NCI-H1092 treated with DMSO at 0.1 percent for 48 hours (cell line): ENCODE measurements around the gene FBL.
"Not testable (repeated sequence)": the region's sequence is repeated elsewhere in the genome, so short reads cannot be mapped to it uniquely, and the experiment has no call there.

Source experiments
- DNase-seq: peaks from one replicate; lab custom pipeline; 2025; lab: John Stamatoyannopoulos, UW

Gene FBL

DNA sequence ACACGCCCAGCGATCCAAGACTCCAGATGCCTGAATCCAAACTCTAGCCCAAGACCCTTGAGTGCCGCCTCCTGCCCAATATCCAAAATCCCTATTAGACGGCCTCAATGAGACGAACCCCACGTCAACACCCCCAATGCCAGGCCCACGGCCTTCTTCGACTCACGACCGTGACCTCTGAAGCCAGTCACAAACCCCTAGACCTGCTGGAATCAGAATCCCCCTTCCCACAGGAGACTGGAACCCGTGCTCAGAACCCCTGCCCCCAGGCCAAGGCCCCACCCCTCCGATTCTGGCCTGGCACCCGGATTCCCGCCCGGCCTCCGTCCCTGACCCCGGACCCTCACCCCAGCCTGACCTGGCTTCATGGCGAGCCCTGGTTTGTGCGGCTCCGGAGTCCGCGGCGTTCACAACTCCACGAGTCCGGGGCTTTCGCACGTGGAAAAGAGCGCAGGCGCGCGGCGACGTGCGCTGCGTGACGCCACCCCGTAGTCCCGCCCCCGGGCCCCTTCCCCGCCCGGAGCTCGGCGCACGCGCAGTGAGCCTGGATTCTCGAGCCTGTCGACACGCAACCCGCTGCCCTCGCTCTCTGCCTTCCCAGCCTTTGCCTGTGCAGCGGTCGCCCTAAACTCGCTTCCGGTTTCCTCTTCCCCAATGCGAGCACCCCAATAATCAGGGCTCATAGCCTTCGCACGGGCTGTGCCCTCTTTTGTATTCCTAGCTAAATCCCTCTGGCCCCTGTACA is at the start of gene FBL:
TSS of gene FBL (minus strand) at position 447 of the 745 bp plus-strand sequence. CDS start at position 368, 79 bp downstream.
- peak; percentile 84 for DNase-seq

- not testable (repeated sequence) for DNase-seq
Measured at GRCh38 chr19:39895096-39895495, 48.9 kb upstream of the FBL start.

DNA sequence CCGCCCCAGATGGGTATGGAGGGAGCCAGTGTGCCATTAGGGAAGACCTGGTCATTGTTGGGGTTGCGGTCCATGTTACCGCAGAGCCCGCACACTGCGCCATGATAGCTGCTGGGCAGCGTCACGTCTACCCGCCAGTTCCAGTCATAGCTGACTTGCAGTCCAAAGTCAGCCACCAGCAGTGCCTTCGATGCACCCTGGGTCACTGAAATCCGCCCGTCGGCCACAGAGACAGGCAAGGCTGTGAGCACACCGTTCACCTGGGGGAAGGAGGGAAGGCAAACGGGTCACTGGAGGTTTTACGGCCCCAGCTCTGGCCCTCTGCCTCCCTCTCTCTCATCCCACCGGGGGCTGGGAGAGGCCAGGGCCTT is 48.0 kb upstream of the FBL start:
- not testable (repeated sequence) for DNase-seq

- not testable (repeated sequence) for DNase-seq
Measured at GRCh38 chr19:39893366-39894235, 47.4 kb upstream of the FBL start.

DNA sequence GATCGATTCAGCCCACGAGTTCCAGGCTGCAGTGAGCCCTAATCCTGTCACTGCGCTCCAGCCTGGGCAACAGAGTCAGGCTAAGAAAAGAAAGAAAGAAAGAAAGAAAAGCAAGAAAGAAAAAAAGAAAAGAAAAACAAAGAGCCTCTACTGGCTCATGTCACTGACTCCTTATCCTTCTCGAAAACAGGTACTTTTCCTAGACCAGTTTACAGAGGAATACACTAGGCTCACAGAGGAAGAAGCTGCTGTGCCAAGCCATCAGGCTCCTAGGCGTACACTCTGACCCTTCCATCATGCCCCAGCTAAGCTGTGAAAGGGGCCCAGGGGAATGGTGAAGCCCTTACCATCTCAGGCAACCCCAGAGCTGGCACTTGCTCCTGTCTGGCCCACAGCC is 46.3 kb upstream of the FBL start:
- DNase-seq: not testable (repeated sequence)

- DNase-seq: not testable (repeated sequence)
Measured at GRCh38 chr19:39891660-39892505, 45.7 kb upstream of the FBL start.

GRCh38 chr19:39890755-39891551 is 44.8 kb upstream of the FBL start:
- DNase-seq: no peak

GRCh38 chr19:39889872-39890754 is 43.9 kb upstream of the FBL start:
- not testable (repeated sequence) for DNase-seq

DNA sequence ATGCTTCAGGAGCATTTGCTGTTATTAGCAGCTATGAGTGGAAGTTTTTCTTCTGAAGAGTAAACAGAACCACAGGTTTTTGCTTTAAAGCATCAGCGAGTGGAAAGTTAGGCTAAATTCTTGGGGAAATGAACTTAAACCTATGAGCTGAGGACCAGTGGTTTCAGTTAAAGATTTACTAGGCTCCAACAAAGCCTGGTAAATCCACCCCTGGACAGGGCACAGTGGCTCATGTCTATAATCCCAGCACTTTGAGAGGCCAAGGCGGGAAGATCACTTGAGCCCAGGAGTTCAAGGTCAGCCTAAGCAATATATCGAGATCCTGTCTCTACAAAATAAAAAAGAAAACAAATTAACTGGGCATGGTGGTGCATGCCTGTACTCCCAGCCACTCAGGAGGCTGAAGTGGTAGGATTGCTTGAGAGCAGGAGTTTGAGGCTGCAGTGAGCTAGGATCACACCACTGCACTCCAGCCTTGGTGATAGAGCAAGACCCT is 41.3 kb upstream of the FBL start:
- DNase-seq: not testable (repeated sequence)

- not testable (repeated sequence) for DNase-seq
Measured at GRCh38 chr19:39885821-39886554, 39.8 kb upstream of the FBL start.

DNA sequence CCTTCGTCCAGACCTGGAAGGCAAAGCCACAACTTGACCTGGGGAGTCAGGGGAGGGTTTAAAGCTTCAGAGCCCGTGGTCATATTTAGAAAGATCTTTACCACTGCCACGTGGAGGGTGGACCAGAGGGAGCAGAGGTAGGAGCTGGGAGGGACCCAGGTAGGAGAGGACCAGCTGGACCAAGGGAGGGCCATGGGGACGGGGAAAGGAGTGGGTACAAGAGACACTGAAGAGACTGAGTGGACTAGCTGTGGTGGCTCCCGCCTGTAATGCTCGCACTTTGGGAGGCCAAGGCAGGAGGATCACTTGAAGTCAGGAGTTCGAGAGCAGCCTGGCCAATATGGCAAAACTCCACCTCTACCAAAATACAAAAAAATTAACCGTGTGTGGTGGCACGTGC is 38.5 kb upstream of the FBL start:
- not testable (repeated sequence) for DNase-seq

DNA sequence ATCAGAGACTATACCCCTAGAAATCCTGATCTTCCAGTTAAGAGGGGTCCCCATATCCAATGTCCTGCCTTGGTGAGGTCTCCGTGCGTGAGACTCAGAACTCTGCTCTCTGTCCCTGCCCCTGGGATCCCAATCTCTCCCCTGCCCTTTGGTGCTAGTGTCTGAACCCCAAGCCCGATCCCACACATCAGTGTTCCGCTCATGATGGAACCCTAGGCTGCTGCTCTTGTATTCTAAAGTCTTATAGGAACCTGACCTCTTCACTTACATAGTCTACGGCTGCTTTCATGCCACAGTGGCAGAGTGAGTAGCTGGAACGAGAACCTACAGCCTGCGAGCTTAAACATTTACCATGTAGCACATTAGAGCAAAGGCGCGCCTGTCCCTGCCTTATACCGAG is 36.5 kb upstream of the FBL start:
- DNase-seq: not testable (repeated sequence)

DNA sequence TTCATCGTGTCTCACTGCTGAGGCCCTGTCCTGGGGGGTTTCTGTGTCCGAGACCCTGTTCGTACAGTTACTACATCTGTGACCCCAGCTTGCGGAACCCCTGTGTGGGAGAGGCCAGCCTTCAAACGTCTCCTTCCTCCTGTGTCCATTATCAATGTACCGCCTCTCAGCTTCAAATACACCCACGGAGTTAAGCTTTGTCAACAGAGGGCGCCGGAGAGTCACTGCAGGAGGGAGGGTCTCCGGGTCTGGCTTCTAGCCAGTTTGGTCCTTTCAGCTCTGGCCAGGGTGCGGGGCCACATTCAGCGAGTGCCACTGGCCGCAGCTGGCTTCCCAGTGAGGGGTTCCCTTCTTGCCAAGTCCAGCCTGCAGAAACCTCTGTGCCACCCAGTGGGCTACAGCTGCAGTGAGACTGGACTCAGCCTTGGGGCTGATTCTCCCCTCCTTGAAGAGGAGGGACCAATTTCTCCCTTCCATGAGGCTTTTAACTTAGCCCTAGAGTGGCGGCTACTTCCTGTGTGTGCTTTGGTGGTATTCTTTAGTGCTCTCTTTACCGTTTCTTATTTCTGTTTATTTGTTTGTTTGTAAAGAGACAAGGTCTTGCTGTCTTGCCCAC is 35.4 kb upstream of the FBL start:
- peak; percentile 27 for DNase-seq

DNA sequence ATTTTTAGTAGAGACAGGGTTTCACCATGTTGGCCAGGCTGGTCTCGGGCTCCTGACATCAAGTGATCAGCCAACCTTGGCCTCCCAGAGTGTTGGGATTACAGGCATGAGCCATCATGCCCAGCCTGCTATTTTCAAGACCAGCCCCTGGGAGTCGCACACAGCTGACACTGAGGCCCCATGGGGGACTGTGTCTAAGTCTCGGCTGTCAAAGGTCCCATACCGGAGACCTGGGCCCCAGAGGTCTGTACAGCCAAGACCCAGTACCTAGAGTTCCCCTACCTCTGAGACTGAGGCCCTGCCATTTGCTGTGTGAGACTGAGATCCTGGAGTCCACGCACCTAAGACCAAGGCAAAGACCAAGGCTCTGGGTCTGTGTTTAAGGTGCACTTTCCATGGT is 34.1 kb upstream of the FBL start:
- DNase-seq: not testable (repeated sequence)

DNA sequence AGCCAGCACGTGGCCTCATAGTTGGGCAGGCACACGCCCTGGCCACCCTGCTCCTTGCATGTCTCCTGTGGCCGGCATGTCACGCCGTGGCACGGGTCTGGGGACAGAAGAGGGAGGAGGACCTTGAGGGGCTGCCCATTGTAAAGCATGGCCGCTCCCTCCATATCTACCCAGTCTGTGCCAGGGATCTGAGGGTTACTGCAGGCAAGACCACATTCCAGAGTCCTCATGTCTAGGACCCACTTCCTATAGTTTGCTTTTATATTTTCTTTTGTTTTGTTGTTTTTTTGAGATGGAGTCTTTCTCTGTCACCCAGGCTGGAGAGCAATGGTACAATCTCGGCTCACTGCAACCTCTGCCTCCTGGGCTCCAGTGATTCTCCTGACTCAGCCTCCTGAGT is 33.6 kb upstream of the FBL start:
- DNase-seq: not testable (repeated sequence)

DNA sequence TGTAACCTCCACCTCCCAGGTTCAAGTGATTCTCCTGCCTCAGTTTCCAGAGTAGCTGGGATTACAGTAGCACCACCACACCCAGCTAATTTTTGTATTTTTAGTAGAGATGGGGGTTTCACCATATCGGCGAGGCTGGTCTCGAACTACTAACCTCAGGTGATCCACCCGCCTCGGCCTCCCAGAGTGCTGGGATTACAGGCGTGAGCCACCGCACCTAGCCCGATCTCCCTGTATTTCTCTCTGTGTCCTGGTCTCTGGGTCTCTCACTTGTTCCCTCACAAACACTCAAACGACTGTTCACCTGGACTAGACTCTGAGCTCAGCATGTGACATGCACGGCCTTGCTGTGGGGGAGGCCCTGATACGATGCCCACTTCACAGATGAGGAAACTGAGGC is 32.7 kb upstream of the FBL start:
- not testable (repeated sequence) for DNase-seq

- DNase-seq: no peak
Measured at GRCh38 chr19:39878398-39878797, 32.2 kb upstream of the FBL start.

GRCh38 chr19:39877982-39878381 is 31.8 kb upstream of the FBL start:
- not testable (repeated sequence) for DNase-seq

GRCh38 chr19:39877488-39877887 is 31.3 kb upstream of the FBL start:
- DNase-seq: not testable (repeated sequence)
